G401 (cell line): ENCODE measurements around the gene TMEM132D. TPM values are rescaled to one million over a fixed set of nuclear protein-coding genes. Genes with fewer than 3 reads are reported as not detected.

ENCODE experiments used
- DNase-seq: peaks from one replicate; pipeline ENCODE4 v3.0.0-alpha.2; 2015; ENCODE audit warnings: low spot score
- in situ Hi-C: cut with HindIII; loops from 2 replicates; pipeline ENCODE4 v1.10.0; 2016; ENCODE audit warnings: low sequenced_read_pairs, mixed read lengths
- total RNA-seq: library from RNA; depleted of rRNA; stranded (reverse); fragments of >200 nt; shearing (Covaris generic); gene quantifications from 2 replicates; pipeline ENCODE4 v1.2.3, GENCODE V29; 2014

The TMEM132D gene
- total RNA-seq, 1 experiment from 2014 or later: not detected

GRCh38 chr12:129615001-129615400 is 288.8 kb downstream of the TMEM132D start:
- in situ Hi-C loops: no loop called here
- DNase-seq: no peak

GRCh38 chr12:129614221-129614885 is 289.5 kb downstream of the TMEM132D start:
- in situ Hi-C loops: no loop called here
- DNase-seq: no peak

- in situ Hi-C loops: no loop called here
- no peak for DNase-seq
These were observed 290.5 kb downstream of the TMEM132D start for GRCh38 chr12:129613314-129613713.

DNA sequence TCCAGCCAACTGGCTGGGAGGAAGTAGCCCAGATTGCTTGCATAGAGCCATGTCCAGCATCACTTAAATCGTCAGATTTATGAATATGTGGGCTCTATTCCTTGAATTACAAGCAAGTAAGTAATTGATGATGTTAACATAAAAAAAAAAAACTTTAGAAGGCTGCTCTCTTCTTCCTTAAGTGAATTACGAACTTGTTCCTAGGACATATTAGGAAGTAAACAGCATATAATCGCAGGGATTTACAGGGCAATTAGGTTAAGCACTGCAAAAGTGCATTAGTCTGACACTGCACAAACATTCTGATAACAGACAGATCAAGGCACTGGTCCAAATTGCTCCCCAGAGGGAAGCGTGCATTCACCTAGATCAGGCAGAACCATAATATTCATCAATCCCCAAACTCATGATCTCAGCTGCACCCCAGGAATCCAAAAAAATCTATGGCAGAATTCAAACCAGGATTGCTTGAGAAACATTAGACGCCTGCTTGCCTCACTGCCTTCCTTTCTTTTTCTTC is 293.2 kb downstream of the TMEM132D start:
- in situ Hi-C loops: no loop called here

GRCh38 chr12:129607756-129608155 is 296.1 kb downstream of the TMEM132D start:
- no peak for DNase-seq
- in situ Hi-C loops: no loop called here

More for the DNA sequence above, 293.2 kb downstream of the TMEM132D start:
- no peak for DNase-seq

GRCh38 chr12:129607301-129607700 is 296.5 kb downstream of the TMEM132D start:
- in situ Hi-C loops: no loop called here
- DNase-seq: no peak

GRCh38 chr12:129606239-129606638 is 297.6 kb downstream of the TMEM132D start:
- DNase-seq: no peak
- in situ Hi-C loops: no loop called here

DNA sequence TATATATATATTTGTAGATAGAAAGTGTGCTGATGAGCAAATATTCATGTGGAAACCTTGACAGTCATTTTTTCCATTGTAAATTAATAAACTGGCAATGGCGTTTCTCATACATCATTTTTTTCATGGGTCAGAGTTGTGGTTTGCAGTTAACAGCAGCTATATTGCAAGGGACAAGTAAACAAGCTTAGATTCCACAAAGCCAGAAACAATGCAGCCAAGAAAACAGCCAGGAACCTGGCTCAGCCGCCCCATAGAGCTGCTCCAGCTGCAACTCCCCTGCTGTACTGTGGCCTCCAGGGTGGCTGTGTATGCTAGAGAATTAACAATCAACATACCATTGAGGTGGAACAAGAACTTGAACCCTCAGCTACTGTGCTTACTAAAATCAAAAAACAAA is 298.2 kb downstream of the TMEM132D start:
- DNase-seq: no peak
- in situ Hi-C loops: no loop called here

DNA sequence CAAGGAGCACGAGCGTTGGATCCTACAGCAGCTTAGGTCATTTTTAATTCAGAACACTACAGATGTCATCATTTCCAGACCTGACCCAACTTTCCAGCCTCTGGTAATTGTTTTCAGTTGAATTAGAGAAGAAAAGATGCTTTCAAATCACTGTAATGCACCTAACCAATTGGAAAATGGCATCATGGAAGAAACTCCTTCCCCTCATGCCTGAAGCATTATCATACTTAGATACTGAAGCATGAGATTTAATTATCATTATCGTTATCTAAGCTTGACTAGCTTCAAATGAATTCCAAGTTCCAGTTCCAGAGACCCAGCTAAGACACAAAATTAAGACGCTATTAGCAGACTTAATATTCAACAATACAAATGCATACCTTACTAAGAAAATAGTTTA is 299.3 kb downstream of the TMEM132D start:
- in situ Hi-C loops: no loop called here
- no peak for DNase-seq

- in situ Hi-C loops: no loop called here
- no peak for DNase-seq
These were observed 304.4 kb downstream of the TMEM132D start for GRCh38 chr12:129599406-129599805.

DNA sequence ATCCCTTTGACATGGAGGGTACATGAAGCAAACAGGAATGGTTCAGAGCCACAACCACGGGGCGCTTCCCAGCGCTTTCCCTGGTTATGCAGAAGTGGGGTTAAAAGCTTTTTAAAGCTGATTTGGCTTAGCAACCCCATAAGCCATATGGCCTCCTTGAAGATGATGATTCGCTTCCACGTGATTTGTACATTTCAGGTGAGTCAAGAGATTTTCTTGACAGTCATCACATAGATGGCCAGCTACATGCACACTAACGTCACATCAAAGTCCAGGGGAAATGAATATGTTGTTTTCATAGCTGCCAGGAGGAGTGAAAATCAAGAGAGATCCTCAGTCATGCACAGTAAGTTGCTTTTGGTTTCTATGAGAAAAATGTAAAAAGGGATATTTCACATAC is 309.7 kb downstream of the TMEM132D start:
- DNase-seq: no peak
- in situ Hi-C loops: no loop called here

GRCh38 chr12:129592449-129592848 is 311.4 kb downstream of the TMEM132D start:
- in situ Hi-C loops: no loop called here
- DNase-seq: no peak

DNA sequence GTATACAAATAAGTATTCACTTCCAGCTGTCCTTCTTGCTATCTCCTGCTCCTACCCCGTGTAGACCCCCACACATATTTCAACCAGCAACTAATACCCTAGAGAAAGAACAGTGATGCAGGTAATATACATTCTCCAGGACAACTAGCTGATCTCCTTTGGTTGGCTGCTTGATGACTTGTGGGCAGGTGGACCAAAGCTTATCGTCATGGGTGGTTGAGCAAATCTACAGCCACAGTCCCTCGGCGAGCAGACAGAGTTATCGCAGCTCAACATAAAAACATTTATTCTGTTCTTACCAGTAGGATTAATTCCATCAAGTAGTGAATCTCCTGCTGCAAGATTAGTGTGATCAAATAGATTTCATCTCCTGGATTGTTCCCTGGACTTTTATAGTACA is 314.3 kb downstream of the TMEM132D start:
- no peak for DNase-seq
- in situ Hi-C loops: no loop called here

DNA sequence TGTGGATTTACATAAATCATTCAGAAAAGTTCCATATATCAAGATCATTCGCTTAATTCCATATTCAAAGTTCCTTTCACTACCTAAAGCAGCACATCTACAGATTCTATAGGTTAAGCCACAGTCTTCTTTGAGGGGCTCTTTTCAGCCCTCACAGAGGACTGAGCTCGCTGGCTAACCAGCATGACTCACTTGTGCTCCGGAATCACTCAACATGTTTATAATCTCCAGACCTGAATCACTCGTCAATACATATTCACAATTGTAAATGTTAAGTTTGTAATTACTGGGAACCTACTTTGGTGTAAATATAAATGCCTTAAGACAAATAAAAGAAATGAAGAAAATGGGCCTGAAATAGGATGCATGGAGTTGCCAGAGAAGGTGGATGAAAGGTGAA is 315.7 kb downstream of the TMEM132D start:
- in situ Hi-C loops: no loop called here
- no peak for DNase-seq

DNA sequence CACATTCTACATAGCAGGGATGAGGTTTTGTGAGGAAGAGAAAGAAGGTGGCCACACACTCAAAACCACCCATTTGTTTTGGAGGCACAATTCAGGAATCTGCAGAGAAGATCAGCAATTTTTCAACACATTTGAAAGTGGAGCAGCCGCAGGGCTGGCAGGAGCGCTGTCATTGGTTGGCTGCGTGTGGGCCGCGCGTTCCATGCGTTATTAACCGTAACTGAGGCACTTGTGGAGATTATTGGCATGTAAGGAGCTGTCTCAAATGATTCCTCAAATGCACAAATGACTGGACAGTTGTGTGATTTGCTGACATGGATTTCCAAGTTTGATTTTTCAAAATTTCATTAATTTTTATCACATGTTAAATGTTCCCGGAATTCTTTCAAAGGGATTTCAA is 318.5 kb downstream of the TMEM132D start:
- no peak for DNase-seq
- in situ Hi-C loops: no loop called here

GRCh38 chr12:129579879-129580278 is 323.9 kb downstream of the TMEM132D start:
- DNase-seq: no peak
- in situ Hi-C loops: no loop called here

- in situ Hi-C loops: no loop called here
These were observed 331.8 kb downstream of the TMEM132D start for GRCh38 chr12:129571901-129572494.

DNA sequence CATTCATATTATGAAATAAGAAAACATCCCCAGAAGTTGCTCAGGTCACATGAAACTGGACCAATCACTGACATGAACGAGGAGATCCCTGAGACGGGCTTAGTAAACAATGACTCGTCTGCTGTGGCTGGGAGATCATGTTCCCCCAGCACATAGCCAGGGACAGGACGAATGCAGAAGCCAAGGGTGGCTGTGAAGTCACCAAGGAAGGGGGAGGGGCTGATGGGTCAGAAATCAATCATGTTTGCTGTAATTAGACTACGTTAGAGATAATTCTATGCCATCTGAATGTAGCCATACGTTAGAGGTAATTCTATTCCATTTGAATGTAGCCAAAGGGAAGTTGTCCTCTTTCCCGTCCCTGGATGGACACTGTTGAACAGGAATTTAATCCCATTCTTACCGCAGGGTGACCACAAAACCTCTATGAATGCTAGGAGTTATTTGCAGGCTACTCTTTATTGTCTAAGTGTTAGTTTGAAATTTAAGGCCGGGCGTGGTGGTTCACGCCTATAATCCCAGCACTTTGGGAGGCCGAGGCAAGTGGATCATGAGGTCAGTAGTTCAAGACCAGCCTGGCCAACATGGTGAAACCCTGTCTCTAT is 332.9 kb downstream of the TMEM132D start:
- DNase-seq: no peak
- in situ Hi-C loops: no loop called here

More at GRCh38 chr12:129571901-129572494, 331.8 kb downstream of the TMEM132D start:
- DNase-seq: no peak

GRCh38 chr12:129566800-129567199 is 337.0 kb downstream of the TMEM132D start:
- in situ Hi-C loops: no loop called here
- no peak for DNase-seq

DNA sequence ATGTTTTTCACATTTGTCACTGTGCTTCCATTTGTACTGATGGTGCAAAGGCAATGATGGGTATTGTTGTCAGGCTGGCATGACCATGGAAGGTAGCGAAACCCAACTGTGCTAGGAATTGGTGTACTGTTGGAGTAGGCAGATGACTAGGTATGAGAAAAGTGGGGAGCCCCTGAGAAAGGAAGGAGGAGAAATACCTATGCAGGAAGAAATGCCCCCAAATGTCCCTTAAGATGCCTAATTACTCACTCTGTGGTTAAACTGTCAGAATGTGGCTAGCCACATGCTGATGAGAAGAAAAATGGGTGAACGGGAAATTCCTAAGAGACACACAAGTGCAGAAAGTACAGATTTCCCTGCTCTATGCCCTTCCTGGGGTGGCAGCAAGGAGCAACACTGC is 339.1 kb downstream of the TMEM132D start:
- in situ Hi-C loops: no loop called here

More for the DNA sequence above, 339.1 kb downstream of the TMEM132D start:
- no peak for DNase-seq
